ENCODE results near the gene FGD4. TPM values are rescaled to one million over a fixed set of nuclear protein-coding genes. Genes with fewer than 3 reads are reported as not detected.
"Not testable (repeated sequence)": the region's sequence is repeated elsewhere in the genome, so short reads cannot be mapped to it uniquely, and the experiment has no call there.

FGD4 gene
- total and polyA plus RNA-seq, 7 donors = 7.8 to 19.1 (median 11.3) TPM

GRCh38 chr12:32522331-32523221 is 123.2 kb downstream of the FGD4 start:
- intact Hi-C loops (cut with DNase I) = no loop called here

GRCh38 chr12:32525802-32526201 is 126.4 kb downstream of the FGD4 start:
- DNase-seq; H3K9me3 ChIP-seq; H3K27me3 ChIP-seq; intact Hi-C loops (cut with DNase I); H3K4me1 ChIP-seq; H3K27ac ChIP-seq; H3K36me3 ChIP-seq; H3K4me3 ChIP-seq: not testable (repeated sequence)
- 91% methylated on average over 20 of the region's 20 CpGs for WGBS, 2 donors

More at GRCh38 chr12:32522331-32523221, 123.2 kb downstream of the FGD4 start:
- no peaks in the 10 kb centered on the region for H3K36me3 ChIP-seq
- peaks cover 0 to 9% (median 0%) of the 10 kb centered on the region in 4 donors for H3K4me1 ChIP-seq
- H3K27me3 ChIP-seq = no peaks in the 10 kb centered on the region
- H3K4me3 ChIP-seq = no peak overlapping the region
- no peak for TF ChIP-seq POLR2AphosphoS5 (IDR thresholded peaks at IDR 0.05)
- no peak for TF ChIP-seq CTCF (IDR thresholded peaks at IDR 0.05)
- no peak for TF ChIP-seq EP300 (IDR thresholded peaks at IDR 0.05)
- no peak for TF ChIP-seq POLR2A (IDR thresholded peaks at IDR 0.05)
- no peaks in the 10 kb centered on the region for H3K9me3 ChIP-seq
- DNase-seq = no peak
- 38 to 74% methylated on average over 5 of the region's 5 CpGs for WGBS, 2 donors
- H3K27ac ChIP-seq = peak overlapping the region in 3 of 4 donors; percentile 14 to 51 (median 29)

- H3K27ac ChIP-seq; H3K36me3 ChIP-seq; H3K27me3 ChIP-seq; H3K9me3 ChIP-seq; H3K4me3 ChIP-seq; intact Hi-C loops (cut with DNase I); H3K4me1 ChIP-seq; DNase-seq: not testable (repeated sequence)
- WGBS, 2 donors = 84 to 96% methylated on average over 9 of the region's 9 CpGs
These were observed 127.0 kb downstream of the FGD4 start for GRCh38 chr12:32526343-32526742.

- Histone ChIP-seq H3K36me3 (no peaks in the 10 kb centered on the region), H3K4me3 (no peak overlapping the region), H3K27me3 (no peaks in the 10 kb centered on the region), H3K9me3 (no peaks in the 10 kb centered on the region), H3K27ac (no peak overlapping the region), H3K4me1 (peaks cover 0 to 32% (median 18%) of the 10 kb centered on the region in 4 donors)
- 2 to 21% methylated on average over 1 of the region's 1 CpG for WGBS, 2 donors
- intact Hi-C loops (cut with DNase I) = no loop called here
- TF ChIP-seq EP300 (IDR thresholded peaks at IDR 0.05) = no peak
- no peak for DNase-seq
These were observed 133.1 kb downstream of the FGD4 start for GRCh38 chr12:32532422-32532821.

- Histone ChIP-seq H3K27ac (peak overlapping the region in 3 of 4 donors; percentile 69 to 82 (median 72)), H3K9me3 (no peaks in the 10 kb centered on the region), H3K4me1 (peaks cover 0 to 32% (median 18%) of the 10 kb centered on the region in 4 donors), H3K4me3 (no peak overlapping the region), H3K36me3 (no peaks in the 10 kb centered on the region), H3K27me3 (no peaks in the 10 kb centered on the region)
- intact Hi-C loops (cut with DNase I) = no loop called here
- no peak for DNase-seq
- TF ChIP-seq POLR2A (IDR thresholded peaks at IDR 0.05) (no peak), POLR2AphosphoS5 (IDR thresholded peaks at IDR 0.05) (no peak), CTCF (IDR thresholded peaks at IDR 0.05) (no peak), EP300 (IDR thresholded peaks at IDR 0.05) (no peak)
These were observed 133.6 kb downstream of the FGD4 start for GRCh38 chr12:32532951-32533350.

GRCh38 chr12:32533506-32533905 is 134.1 kb downstream of the FGD4 start:
- H3K4me1 ChIP-seq = peaks cover 0 to 32% (median 18%) of the 10 kb centered on the region in 4 donors
- H3K27ac ChIP-seq = peak overlapping the region; percentile 66 to 82 (median 70)
- H3K36me3 ChIP-seq; H3K9me3 ChIP-seq; DNase-seq; intact Hi-C loops (cut with DNase I); H3K27me3 ChIP-seq: not testable (repeated sequence)
- peak overlapping the region in 1 of 4 donors; percentile 39 for H3K4me3 ChIP-seq
- WGBS, 2 donors = 47 to 82% methylated on average over 10 of the region's 10 CpGs
